ENCODE results near the gene NTSR1. TPM values are rescaled to one million over a fixed set of nuclear protein-coding genes. Genes with fewer than 3 reads are reported as not detected.

The NTSR1 gene
- total and polyA plus RNA-seq, 7 donors: 0.01 to 0.08 (median 0.05) TPM; not detected in 3

DNA sequence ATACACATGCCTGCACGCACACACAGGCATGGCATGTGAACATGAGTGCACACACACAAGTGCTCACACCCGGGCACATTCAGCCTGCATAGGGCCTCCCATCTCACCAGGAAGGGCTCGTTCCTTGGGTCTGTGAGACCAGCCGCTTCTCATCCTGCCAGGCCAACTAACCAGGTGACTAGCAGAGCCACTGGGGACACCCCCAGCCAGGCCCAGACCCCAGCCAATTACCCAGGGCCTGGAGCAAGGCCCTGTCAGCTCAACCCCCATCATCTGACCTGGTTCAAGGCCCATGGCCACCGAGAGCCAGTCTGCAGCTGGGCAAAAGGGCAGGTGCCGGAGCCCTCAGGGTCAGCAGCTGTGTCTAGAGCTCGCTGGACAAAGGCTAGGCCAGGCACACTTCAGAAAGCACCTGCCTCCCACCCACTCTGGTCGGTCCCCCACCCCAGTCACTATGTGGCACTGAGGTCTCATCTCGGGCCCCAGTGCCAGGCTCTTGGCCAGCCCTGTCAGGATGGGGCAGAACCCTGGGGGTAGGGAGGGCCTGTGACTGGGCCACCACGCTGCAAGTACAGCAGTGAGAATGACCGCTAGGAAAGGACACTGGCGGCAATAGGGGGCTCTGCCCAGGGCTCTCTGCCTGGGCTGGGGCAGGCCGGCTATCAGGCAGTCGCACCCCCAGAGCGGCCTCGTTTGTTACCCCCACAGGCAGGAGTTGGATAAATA is 60.9 kb downstream of the NTSR1 start:
- intact Hi-C loops (cut with DNase I): loop anchor here (5.0 kb wide), 2 partner anchors 52 to 82 kb away; no protein-coding TSS in a partner anchor
- ATAC-seq: no peak
- H3K27me3 ChIP-seq (ENCODE audit: insufficient read depth in 3 of 3, low read length in 2 of 3): peaks cover 0 to 65% (median 18%) of the 10 kb centered on the region in 3 donors

DNA sequence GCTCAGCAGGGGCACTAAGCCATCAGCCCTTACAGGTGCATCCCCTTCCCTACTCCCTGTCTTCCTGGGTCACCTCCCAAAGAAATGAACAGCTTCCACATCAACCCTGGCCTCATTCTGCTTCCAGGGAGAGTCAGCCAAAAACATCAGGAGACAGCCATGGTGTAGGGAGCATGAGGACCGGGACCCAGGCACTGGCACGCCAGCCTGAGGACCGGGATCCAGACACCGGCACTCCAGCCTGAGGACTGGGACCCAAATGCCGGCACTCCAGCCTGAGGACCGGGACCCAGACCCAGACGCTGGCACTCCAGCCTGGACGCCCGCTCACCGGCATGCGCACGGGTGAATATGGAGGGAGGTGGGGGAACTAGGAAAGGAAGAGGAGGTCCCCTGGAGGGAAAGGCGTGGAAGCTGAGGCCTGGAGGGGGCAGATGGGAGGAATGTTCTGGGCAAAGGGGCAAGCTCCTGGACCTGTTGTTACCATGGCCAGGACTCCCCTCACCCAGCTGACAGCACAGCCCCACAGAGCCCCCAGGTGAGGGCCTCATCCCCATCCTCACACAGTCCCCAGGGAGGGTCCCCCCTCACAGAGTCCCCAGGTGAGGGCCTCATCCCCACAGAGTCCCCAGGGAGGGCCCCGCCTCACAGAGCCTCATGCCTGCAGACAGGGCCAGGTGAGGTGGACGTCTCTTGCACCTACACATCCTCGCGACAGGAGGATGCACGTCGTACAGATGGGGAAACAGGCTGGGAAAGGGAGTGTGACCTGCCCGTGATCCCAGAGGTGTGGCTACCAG is 61.7 kb downstream of the NTSR1 start:
- 95 to 96% (median 96%) methylated on average over 19 to 20 of the region's 20 CpGs for WGBS, 3 donors
- H3K36me3 ChIP-seq (ENCODE audit: insufficient read depth in 1 of 2, low read depth in 1 of 2): no peaks in the 10 kb centered on the region
- intact Hi-C loops (cut with DNase I): loop anchor here in 1 of 2 donors (5.0 kb wide), 1 partner anchor 83 kb away; no protein-coding TSS in a partner anchor
- peak; percentile 9 to 38 for DNase-seq
- ATAC-seq: no peak
- no peaks in the 10 kb centered on the region for H3K4me1 ChIP-seq
- TF ChIP-seq, protein P1, sequence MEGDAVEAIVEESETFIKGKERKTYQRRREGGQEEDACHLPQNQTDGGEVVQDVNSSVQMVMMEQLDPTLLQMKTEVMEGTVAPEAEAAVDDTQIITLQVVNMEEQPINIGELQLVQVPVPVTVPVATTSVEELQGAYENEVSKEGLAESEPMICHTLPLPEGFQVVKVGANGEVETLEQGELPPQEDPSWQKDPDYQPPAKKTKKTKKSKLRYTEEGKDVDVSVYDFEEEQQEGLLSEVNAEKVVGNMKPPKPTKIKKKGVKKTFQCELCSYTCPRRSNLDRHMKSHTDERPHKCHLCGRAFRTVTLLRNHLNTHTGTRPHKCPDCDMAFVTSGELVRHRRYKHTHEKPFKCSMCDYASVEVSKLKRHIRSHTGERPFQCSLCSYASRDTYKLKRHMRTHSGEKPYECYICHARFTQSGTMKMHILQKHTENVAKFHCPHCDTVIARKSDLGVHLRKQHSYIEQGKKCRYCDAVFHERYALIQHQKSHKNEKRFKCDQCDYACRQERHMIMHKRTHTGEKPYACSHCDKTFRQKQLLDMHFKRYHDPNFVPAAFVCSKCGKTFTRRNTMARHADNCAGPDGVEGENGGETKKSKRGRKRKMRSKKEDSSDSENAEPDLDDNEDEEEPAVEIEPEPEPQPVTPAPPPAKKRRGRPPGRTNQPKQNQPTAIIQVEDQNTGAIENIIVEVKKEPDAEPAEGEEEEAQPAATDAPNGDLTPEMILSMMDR (IDR thresholded peaks at IDR 0.05): no peak
- no peak overlapping the region for H3K4me3 ChIP-seq
- no peak overlapping the region for H3K27ac ChIP-seq
- H3K9me3 ChIP-seq: no peaks in the 10 kb centered on the region
- H3K27me3 ChIP-seq (ENCODE audit: insufficient read depth in 3 of 3, low read length in 2 of 3): peaks cover 0 to 63% (median 15%) of the 10 kb centered on the region in 3 donors

More for the DNA sequence above, 60.9 kb downstream of the NTSR1 start:
- no peaks in the 10 kb centered on the region for H3K36me3 ChIP-seq (ENCODE audit: insufficient read depth in 1 of 2, low read depth in 1 of 2)
- no peak overlapping the region for H3K4me3 ChIP-seq
- TF ChIP-seq, protein P1 (IDR thresholded peaks at IDR 0.05): no peak
- 84 to 90% (median 88%) methylated on average over 16 of the region's 16 CpGs for WGBS, 3 donors
- H3K27ac ChIP-seq: no peak overlapping the region
- no peaks in the 10 kb centered on the region for H3K4me1 ChIP-seq
- no peaks in the 10 kb centered on the region for H3K9me3 ChIP-seq
- peak; percentile 7 to 28 for DNase-seq

DNA sequence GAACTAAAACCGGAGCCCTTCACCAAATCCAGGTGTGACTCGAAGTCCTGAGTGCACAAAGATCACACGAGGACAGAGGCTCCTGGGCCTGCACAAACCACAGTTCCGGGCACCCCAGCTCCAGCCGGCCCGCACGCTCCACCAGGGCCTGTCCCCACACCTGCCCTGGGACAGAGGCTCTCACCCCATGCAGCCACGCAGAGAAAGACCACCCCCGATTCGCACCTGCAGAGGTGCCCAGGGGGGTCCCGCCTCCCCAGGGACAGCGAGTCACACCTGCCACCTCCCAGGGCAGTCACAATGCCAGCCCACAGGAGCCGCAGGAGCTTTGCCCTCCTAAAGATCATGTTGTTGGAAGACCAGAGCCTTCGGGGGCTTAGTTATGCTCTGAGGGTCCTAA is 62.3 kb downstream of the NTSR1 start:
- Histone ChIP-seq H3K4me1 (no peaks in the 10 kb centered on the region), H3K27me3 (ENCODE audit: insufficient read depth in 3 of 3, low read length in 2 of 3) (peaks cover 0 to 63% (median 15%) of the 10 kb centered on the region in 3 donors), H3K4me3 (no peak overlapping the region), H3K36me3 (ENCODE audit: insufficient read depth in 1 of 2, low read depth in 1 of 2) (no peaks in the 10 kb centered on the region), H3K9me3 (no peaks in the 10 kb centered on the region), H3K27ac (no peak overlapping the region)
- DNase-seq (peak; percentile 5 to 38), ATAC-seq (no peak)
- 88 to 95% (median 88%) methylated on average over 14 of the region's 14 CpGs for WGBS, 3 donors
- intact Hi-C loops (cut with DNase I): loop anchor here in 1 of 2 donors (5.0 kb wide), 1 partner anchor 84 kb away; no protein-coding TSS in a partner anchor
- TF ChIP-seq, protein P1 (IDR thresholded peaks at IDR 0.05): no peak

DNA sequence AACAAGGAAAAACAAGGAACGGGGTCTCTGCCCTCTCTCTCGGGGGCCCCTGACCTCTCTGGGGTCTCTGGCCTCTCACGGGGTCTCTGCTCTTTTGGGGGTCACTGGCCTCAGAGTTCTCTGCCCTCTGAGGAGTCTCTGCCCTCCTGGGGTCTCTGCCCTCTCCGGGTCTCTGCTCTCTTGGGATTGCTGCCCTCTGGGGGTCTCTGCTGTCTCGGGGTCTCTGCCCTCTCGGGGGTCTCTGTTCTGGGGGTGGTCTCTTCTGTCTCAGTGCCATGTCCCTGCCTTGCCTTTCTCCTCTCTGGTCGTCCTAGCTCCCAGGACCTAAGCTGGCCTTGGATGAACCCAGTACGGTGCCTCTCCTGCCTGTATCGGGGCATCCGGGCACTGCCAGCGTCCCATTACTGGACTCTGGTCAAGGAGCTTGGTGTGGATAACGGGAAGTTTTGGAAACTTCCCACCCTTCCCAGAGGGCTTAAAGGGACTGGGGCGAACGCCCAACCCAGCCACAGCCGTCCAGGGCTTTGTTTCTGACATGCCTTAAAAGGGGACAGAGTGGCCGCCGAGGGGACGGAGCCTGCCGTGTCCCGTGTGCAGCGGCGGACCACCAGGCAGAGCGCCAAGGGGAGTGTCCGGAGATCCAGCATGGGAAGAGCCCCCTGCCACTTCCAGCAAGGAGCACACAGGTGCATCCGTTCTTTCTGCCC is 62.9 kb downstream of the NTSR1 start:
- ATAC-seq: no peak
- peaks cover 0 to 62% (median 13%) of the 10 kb centered on the region in 3 donors for H3K27me3 ChIP-seq (ENCODE audit: insufficient read depth in 3 of 3, low read length in 2 of 3)
- WGBS, 3 donors: 41 to 45% (median 41%) methylated on average over 25 of the region's 25 CpGs
- intact Hi-C loops (cut with DNase I): loop anchor here in 1 of 2 donors (5.0 kb wide), 1 partner anchor 84 kb away; no protein-coding TSS in a partner anchor
- H3K27ac ChIP-seq: no peak overlapping the region
- TF ChIP-seq, protein P1 (IDR thresholded peaks at IDR 0.05): no peak
- peaks cover 4% of the 10 kb centered on the region for H3K4me1 ChIP-seq
- H3K4me3 ChIP-seq: no peak overlapping the region
- no peaks in the 10 kb centered on the region for H3K36me3 ChIP-seq (ENCODE audit: insufficient read depth in 1 of 2, low read depth in 1 of 2)
- peak; percentile 11 to 46 for DNase-seq
- no peaks in the 10 kb centered on the region for H3K9me3 ChIP-seq
